GM18909 (cell line): ENCODE results near the gene WBP4.
"Not testable (repeated sequence)": the region's sequence is repeated elsewhere in the genome, so short reads cannot be mapped to it uniquely, and the experiment has no call there.

Source experiments
- ATAC-seq: cut with Tn5 transposase; IDR thresholded peaks from one replicate; pipeline ENCODE4 v1.9.1; 2021; ENCODE audit warnings: mild to moderate bottlenecking; ENCODE audit not compliant: unreplicated experiment, poor library complexity

Gene WBP4

DNA sequence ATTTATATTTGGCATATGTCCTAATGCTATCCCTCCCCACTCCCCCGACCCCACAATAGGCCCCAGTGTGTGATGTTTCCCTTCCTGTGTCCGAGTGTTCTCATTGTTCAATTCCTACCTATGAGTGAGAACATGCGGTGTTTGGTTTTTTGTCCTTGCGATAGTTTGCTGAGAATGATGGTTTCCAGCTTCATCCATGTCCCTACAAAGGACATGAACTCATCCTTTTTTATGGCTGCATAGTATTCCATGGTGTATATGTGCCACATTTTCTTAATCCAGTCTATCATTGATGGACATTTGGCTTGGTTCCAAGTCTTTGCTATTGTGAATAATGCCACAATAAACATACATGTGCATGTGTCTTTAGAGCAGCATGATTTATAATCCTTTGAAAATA, 18.9 kb upstream of the WBP4 start:
- ATAC-seq: not testable (repeated sequence)

DNA sequence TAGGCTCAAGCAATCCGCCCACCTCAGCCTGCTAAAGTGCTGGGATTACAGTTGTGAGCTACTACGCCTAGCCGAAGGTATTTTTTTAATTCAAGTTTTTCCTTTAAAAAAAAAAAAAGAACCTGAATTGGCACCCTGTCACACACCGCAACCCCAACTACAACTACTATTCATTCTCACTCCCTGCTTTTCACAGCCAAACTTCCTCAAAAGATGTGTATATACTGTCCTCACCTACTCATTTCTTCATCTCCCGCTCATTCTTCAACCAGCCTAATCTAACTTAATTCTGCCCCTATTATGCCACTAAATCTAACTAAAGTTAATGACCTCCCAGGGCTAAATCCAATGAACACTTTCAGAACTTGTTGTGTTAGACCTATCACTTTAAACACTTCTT, 12.7 kb upstream of the WBP4 start:
- no peak for ATAC-seq

DNA sequence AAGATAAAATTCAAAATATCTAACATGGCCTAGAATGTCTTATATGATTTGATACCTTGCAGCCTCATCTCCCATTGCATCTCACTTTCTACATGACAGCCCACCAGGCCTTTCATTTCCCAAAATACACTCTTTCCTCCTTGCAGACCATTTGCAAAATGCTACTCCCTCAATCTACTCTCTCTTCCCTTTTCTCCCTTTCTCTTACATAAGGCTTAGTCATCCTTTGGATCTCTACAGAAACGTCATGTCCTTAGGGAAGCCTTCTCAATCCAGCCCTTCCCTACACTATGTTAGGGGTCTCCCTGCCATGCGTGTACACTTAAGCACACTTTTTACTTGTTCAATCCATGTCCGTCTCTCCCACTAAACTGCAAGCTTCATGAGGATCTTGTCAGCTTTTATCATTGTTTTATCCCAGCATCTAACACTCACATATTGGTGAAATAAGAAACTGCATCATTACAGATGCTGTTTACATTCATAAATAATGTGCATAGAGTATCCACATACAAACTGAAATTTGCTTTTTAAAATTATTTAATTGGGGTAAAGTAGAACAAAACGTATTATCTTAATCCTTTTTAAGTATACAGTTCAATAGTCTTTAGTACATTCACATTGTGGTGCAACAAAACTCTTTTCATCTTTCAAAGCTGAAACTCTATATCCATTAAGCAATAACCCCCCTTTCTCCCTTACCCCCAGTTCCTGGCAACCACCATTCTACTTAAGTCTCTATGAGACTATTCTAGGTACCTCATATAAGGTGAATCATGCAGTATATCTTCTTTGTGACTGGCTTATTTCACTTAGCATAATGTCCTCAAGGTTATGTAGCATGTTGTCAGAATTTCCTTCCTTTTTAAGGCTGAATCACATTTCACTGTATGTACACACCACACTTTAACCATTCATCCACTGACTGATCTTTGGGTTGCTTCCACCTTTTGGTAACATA, 11.5 kb upstream of the WBP4 start:
- ATAC-seq: no peak

DNA sequence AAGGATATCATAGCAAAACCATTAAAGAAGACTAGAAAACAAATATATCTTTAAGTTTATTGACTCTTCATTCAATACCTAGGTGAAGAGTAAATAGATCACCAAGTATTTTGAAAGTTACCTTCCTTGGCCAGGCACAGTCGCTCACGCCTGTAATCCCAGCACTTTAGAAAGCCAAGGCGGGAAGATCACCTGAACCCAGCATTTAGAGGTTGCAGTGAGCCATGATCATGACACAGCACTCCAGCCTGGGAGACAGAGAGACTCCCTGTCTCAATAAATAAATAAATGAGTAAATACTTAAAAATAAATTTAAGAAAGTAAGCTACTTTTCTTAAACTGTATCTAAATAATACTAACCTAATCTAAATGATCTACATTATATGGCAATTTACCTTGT, 8.9 kb upstream of the WBP4 start:
- ATAC-seq: no peak

DNA sequence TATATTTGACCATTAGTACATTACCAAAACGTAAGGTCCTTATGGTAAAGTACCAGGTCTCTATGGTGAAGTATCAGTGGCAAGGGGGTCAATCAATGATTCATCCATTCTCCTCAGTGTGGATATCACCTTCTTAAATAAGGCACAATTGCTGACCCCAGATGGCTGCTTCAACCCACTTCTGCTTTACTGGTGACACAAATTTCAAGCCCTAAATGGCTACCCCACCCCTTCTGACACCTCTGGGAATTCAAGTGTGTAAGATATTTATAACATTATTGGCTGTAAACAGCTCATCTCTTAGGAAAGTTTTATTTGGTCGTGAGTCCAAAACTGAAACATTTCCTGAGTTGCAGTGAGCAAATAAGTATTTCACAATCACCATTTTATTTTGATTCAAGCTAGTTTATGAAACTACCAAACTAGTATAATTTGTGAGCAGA, 7.9 kb upstream of the WBP4 start:
- peak; percentile 81 for ATAC-seq

DNA sequence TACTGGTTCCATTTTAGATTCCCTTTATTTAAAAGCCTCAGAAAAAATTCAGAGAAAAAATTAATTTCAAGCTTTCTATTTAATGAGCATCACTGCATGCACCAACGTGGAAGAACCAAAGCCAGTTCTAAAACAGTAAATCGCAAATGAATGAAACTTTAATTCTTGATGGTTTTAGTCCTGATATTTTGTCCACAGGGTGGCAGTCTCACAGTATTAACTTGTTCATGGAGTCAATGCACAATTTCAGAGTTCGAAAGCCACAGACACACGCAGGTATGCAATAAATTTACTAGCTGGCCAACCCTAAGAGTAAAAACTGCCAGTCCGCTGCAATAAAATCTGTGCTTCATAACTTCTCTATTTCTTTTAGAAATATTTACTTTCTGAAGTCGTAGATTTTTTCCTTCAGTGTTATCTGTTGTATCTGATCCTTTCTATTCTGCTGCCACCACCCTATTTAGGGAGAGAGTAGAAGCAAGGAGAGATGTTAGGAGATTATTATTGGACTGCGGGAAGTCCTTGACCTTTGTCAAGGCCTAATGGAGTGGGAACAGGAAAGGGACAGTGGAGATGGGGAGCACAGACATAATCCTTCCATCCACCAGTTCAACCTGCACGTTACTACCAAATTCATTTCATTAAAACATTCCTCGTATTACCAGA, 7.0 kb upstream of the WBP4 start:
- no peak for ATAC-seq

DNA sequence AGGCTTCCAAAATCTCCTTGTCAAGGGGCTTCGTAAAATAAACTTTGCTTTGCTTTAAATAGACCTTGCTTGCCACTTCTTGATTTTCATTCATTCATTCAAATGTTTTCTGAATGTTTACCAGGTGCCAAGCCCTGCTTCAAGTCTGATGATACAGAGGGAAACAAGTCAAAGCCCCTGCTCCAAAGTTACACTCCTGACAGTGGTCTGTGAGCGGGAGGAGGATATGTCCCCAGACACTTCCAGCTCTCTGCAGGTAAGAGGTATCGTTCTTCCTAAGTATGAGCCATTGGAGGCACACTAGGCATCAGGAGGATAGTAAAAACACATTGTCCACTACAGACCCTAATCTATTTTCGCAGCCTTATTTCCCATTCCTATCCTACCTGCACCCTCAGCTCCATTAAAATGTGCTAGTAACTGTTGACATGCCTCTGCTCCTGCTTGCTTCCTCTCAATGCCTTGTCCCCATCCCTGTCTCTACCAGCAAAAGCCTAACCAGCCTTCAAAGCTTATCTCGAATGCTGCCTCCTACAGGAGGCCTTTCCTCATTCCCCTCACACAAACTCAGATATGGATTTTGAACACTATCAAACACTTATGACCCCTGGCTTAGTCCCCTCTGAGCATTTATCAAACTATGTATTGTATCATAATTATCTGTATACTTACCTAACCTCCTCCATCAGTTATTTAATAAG, 6.2 kb upstream of the WBP4 start:
- no peak for ATAC-seq

DNA sequence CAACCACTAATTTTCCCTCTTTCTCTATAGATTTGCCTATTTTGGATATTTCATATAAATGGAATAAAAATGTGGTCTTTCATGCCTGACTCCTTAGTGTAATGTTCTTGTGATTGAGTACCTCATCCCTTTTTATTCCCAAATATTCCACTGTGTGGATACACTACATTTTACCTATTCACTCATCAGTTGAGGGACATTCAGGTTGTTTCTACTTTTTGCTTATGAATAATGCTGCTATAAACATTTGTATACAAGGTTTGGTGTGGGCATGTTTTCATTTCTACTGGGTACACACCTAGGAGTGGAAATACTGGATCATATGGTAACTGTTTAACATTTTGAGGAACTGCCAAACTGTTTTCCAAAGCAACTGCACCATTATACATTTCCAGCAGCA, 5.1 kb upstream of the WBP4 start:
- ATAC-seq: no peak

DNA sequence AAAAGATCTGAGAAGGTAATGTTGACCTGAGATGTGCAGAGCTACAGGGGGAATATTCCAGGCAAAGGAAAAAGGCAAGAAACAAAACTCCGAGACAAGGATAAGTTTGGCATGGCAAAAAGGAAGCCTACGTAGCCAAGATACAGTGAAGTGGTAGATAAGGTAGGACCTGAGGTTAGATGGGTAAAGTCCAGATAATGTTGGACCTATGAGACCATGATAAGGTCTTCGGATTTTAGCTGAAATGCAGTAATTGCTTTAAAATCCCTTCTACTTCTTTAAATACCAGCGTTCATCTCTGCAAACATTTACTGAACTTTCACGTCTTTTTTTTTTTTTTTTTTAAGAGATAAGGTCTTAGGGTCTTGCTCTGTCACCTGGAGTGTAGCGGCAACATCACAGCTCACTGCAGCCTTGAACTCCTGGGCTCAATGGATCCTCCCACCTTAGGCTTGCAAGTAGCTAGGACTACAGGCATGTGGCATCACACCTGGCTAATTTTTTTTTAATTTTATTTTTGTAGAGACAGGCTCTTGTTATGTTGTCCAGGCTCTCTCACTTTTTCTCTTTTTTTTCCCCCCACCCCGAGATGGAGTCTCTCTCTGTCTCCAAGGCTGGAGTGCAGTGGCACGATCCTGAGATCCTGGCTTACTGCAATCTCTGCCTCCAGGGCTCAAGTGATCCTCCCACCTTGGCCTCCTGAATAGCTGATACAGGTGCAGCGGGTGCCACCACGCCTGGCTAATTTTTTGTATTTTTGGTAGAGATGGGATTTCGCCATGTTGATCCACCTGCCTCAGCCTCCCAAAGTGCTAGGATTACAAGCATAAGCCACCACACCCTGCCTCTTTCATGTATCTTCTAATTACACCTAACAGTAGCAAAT, 4.2 kb upstream of the WBP4 start:
- ATAC-seq: no peak

DNA sequence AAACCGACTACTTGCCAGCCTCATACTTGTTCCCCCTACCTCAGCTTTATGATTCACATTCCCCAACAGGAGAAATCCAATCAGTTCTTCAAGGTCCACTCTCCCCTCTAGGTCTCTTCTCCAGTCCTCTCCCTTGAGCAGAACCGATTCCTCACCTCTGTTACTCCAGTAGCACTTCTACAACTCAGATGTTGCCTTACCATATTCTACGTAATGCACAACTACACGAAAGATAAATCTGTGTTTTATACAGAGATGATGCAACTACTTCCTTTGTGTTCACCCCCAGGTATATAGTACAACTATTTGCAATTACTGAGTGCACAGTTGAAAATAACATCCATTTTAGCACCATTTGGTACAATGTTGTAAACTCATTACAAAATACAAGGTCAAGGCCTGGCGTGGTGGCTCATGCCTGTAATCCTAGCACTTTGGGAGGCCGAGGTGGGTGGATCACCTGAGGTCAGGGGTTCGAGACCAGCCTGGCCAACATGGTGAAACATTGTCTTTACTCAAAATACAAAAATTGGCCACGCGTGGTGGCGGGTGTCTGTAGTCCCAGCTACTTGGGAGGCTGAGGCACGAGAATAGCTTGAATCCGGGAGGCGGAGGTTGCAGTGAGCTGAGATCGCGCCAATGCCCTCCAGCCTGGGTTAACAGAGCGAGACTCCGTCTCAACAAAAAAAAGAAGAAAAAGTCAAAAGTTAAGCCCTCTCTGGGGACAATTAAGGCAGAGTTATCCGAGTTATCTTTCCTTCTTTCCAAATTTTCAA, 2.8 kb upstream of the WBP4 start:
- no peak for ATAC-seq

DNA sequence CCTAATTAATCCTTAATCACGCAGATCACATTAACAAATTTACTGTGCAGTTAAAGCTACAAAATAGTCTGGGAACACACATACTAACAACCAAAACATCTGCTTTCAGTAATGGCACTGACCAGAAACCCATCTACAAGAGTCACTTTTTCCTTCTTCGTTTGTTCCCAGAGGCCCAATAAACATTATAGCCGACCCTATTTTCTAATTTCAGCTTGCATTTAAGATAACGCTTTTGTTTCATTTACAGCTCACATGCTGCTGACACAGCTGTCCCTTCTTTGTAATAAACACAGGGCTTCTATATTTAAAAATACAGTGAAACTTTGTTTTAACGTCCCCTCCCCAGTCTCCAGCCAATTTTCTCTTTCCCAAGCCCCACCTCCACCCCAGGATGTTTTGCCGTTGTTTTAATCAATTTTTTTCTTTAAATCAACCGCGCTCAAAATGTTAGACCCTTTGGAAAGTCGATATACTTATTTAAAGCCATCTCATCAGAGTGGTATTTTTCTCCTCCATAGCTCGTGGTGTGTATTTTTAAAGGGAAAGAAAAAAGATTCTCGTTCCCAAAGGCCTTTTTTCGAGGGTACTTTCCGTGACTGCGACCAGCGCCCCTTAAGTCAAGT, 1.7 kb upstream of the WBP4 start:
- no peak for ATAC-seq

DNA sequence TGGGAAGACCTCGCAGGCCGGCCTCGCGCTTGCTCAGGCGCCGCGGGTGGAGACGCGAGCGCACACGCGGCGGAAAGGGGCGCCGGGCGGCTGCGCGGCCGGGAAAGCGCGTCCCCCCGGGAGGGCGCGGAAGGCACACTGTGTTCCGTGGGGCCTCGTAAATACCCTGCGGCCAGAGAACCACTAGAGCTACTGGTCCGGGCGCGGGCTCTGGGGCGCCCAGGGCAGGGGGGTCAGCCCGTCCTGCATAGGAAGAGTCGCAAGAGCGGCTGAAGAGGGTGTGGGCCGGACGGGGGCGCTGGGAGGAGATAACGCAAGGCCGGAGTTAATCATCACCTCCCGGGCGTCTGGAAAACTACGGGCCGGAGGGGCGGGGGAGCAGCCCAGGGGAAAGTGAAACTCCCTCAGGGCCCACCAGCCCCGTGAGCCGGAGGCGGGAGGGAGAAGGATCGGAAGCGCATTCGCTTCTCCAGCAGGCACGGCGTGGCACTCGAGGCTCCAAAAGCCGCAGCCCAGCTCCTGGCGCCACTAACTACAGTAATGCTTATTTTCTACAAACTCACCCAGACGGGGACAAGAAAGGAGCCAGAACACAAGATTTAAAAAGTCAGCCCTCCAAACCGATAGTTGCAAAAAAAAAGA, 1.1 kb upstream of the WBP4 start:
- peak; percentile 57 for ATAC-seq

DNA sequence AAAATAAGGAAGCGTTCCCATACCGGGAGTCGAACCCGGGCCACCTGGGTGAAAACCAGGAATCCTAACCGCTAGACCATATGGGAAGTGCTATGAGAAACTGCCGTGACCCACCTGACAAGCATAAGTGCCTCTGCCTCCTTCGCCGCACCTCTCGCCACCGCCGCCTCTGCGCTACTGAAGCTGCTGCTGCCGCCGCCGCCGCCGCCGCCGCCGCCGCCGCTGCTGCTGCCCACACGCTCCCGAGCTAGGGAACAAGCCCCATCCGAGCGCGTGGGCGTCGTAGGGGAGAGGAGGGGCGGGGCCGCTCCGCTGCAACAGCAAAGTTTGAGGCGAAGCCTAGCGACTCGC, 610 bp upstream of the WBP4 start:
- peak; percentile 31 for ATAC-seq

DNA sequence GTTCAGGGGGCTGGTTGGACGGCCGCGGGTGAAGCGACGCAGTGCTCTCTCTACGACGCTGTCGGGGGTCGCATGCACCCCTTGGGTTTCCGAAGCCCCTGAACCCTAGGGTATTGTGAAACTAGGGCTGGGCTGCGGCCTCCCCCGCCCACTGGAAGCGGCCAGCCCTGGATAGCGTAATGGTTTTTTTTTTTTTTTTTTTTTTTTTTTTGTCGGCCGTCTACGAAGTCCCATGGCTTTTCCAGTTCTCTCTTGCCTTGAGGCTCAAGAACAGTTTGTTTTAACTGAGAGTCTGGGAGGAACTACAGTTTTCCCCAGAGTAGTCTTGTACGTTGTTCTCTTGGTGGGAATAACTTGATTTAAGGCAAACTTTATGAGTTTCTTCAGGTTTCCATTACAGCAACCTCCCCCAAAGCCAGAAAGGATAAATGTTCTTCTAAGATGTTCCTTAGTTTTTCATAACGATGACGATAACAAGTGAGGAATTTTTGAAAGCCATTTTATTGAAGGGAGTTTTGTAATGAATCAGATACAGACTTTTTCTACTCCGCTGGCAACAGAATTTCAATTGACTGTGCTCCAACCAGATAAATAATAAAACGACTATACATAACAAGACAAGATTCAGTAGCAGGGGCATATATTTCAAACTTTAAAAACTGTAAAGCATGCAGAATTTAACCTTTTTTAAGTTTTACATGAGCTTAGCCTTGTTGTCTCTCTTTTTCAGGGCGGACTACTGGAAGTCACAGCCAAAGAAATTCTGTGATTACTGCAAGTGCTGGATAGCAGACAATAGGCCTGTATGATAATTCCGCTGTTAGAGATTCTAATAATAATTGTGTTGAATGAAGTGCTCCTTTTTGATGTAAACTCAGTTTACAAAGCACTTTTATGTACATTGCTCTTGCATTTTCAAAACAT, 867 bp downstream of the WBP4 start:
- peak; percentile 34 for ATAC-seq

DNA sequence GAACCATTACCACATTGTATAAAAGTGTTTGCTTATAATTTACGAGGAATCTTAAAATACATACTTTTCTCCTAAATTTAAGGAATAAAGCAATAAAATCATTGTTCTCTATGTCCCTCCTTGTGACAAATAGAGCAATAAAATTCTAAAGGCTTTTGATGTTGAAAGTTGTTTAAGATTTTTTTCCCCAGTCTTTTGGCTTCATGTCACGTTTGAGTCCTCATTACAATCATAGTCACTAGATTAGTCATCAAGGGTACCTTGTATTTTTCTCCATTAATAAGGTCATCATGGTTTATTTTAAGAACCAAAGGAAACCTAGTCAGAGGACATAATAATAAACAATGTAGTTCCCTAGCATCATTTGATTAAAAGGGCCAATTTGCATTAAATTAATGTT, 3.2 kb downstream of the WBP4 start:
- no peak for ATAC-seq

DNA sequence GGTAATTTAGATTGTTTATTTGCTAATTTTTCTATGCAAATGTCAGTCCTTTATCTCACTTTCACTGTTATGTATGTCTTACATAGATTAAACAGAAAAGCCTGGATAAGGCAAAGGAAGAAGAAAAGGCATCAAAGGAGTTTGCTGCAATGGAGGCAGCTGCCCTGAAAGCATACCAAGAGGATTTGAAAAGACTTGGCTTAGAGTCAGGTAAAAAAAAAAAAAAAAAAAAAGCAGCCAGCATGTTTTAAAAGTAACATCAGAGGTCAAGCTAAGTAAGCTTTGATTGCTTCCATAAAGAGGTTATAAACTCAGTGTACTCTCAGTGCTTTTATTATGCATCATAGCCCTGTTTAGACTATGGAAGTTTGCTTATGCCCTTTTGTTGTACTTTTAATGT, 3.8 kb downstream of the WBP4 start:
- no peak for ATAC-seq

DNA sequence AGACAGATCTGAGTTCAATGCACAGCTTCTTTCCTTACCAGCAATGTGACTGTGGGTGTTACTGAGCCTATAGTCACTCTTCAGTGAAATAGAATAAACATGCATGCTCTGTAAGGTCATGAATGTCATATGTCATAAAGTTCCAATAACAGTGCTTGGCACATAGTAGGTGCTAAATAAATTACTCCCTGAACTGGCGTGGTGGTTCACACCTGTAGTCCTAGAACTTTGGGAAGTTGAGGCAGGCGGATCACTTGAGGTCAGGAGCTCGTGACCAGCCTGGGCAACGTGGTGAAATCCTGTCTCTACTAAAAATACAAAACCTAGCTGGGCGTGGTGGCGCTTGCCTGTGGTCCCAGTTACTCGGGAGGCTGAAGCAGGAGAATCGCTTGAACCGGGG, 13.2 kb downstream of the WBP4 start:
- ATAC-seq: no peak

DNA sequence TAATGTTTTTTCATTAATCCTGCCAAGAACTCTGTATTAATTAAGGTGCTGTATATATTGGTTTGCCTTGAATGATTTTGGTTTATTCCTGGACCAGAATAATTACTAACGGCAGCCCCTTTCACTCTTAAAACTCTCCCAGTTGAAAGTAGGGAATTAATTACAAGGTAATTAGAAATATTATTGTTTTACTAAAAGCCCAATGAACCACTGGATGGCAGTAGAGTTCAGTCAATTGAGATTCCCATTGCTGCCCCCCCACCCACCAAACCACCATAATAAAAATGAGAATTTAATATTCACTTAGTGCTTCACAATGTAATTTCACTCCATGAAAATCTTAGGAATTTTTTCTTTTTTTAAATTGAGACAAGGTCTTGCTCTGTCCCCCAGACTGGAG, 13.7 kb downstream of the WBP4 start:
- ATAC-seq: no peak
